HG02970 (cell line): ENCODE measurements around the gene BAIAP2.

Experiments used
- ATAC-seq: cut with Tn5 transposase; IDR thresholded peaks from one replicate; pipeline ENCODE4 v1.9.1; 2021; ENCODE audit warnings: mild to moderate bottlenecking, moderate library complexity, moderate number of reproducible peaks; ENCODE audit not compliant: unreplicated experiment, low FRiP score

Gene BAIAP2

GRCh38 chr17:81036197-81036941 is 1.4 kb downstream of the BAIAP2 start:
- no peak for ATAC-seq

- ATAC-seq = no peak
Measured at GRCh38 chr17:81037026-81037797, 2.3 kb downstream of the BAIAP2 start.

- no peak for ATAC-seq
Measured at GRCh38 chr17:81037798-81038733, 3.1 kb downstream of the BAIAP2 start.

GRCh38 chr17:81039096-81039495 is 4.1 kb downstream of the BAIAP2 start:
- ATAC-seq = no peak

DNA sequence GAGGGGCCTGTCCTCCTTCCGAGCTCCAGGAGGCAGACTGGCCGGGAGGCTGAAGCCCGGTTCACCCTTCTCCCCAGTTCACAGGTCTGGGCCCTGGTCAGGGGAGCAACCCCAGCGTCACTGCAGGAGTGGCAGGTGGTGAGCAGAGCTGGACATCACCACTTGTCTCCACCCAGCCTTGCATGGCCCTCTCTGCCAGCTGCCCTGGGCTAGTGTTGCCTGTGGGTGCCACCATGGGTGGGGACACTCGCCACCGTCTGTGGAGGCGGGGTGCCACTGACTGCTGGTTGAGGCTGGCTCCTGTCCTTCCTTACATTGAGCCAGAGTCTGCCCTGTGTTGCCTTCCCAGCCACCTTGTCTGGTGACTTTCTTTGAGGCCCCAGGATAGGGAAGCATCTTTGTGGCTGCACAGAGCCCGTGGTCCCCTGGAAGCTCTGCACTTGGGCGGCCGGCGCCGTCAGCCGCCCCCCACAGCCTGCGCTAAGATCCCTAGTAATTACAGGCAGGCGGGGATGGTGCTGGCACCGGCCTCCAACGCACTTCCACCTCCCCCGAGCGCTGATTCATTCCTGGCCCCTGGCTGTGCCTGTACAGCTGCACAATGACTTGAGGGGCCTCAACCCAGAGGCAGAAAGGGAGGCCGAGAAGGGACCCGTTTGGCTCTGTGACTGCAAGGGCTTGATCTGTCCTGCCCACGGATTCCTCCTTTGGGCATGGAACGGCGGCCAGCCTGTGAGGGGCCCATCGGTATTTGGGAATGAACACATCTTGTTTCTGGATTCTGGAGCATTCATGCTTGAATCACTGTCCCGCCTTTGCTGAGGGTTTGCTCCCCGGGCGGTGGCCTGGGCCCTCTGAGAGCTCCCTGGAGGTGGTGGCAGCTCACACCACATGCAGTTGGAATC is 5.2 kb downstream of the BAIAP2 start:
- ATAC-seq = no peak

GRCh38 chr17:81040791-81041337 is 5.9 kb downstream of the BAIAP2 start:
- ATAC-seq = no peak

DNA sequence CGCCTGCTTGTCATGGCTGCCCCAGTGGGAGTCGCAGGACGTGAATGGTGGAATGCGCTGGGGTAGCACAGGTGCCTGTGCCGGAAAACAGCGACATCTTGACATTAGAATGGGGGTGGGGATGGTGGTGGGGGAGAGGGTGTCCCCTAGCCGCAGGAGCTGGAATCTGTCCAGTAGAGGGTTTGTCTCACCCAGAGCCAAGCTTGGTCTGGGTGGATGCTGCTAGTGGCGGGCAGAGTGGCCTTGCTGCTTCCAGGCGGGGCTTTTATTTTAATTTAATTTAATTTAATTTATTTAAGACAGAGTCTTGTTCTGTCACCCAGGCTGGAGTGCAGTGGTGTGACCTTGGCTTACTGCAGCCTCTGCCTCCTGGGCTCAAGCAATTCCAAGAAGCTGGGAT is 7.7 kb downstream of the BAIAP2 start:
- no peak for ATAC-seq

DNA sequence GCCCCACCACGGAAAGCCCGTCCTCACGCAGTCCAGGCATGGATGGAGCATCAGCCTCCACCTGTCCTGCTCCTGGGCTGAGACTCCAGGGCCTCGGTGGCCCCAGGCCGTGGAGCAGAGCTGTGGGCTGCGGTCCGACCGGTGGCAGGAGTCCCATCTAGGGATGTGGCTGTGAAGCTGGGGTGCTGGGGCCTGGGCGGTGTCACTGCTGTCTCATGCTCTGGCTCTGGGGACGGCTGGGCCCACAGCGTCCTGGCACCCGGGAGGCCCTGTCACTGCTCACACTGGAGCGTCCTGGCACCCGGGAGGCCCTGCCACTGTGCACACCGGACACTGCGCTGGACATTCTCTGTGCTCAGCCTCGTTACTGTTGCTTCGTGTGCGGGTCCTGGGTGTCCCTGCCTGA is 8.4 kb downstream of the BAIAP2 start:
- no peak for ATAC-seq

- ATAC-seq = no peak
Measured at GRCh38 chr17:81043725-81044427, 8.9 kb downstream of the BAIAP2 start.

GRCh38 chr17:81044428-81044763 is 9.4 kb downstream of the BAIAP2 start:
- ATAC-seq = no peak

GRCh38 chr17:81044764-81045589 is 10.0 kb downstream of the BAIAP2 start:
- ATAC-seq = no peak

GRCh38 chr17:81045590-81046095 is 10.7 kb downstream of the BAIAP2 start:
- no peak for ATAC-seq

DNA sequence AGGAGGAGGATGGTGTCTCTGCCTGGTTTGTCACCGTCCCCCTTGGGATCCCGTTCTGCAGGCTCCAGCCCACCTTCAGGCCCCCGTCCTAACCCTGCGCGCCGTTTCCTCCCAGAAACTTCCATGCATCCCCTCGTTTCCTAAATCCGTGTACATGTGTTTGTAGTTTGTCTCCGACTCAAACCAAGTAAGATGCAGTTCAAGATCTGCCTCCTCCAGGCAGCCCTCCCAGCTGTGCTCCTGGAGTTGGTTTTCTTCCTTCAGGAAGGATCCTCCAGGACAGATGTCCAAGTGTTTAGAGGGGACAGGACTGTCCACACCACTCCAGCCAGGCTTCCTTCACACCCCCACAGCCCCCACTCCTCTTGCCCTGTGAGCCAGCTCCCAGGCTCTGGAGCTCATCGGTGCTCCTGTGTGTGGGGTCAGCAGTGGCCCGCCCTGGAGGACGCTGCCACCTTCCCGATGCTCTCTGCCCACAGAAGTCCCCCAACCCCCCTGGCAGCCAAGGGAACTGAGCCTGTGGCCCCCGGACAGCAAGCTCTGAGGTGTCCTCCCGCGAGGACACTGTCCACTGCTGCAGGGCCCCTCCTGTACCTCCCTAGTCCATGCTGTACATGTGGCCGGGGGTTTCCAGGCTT is 11.3 kb downstream of the BAIAP2 start:
- ATAC-seq = no peak

- ATAC-seq = no peak
Measured at GRCh38 chr17:81046770-81047359, 11.9 kb downstream of the BAIAP2 start.

DNA sequence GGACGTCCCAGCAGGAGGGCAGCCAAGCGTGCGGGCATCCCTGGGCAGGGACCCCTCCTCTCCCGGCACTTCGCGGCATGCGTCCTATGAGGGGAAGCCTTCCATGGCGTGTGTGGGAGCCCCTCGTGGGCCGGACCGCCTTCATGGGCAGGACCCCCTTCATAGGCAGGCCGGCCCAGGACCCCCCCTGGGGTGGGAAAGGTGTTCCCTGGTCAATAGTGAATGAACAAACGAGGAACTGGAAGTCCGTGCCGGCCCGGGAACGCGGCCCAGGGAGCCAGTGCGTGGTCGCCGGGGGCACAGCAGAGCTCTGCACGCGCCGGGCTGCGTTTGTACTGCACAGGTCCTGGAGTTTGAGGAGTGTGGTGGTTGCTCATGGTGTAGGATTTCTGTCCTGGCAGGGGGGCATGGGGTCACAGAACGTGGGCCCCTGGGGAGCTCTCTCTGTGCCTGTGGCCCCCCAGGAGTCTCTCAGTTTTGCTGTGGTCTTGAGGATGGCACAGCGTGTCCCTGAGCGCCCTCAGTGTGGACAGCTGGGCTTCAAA is 13.9 kb downstream of the BAIAP2 start:
- ATAC-seq = no peak

GRCh38 chr17:81049372-81049911 is 14.5 kb downstream of the BAIAP2 start:
- no peak for ATAC-seq
